Tibial nerve (tissue), 4 donors: ENCODE data around the gene NCK2. TPM values are rescaled to one million over a fixed set of nuclear protein-coding genes. Genes with fewer than 3 reads are reported as not detected.

ENCODE experiments used
- DNase-seq, 2 donors: peaks; one replicate each; pipeline ENCODE4 v3.0.0-alpha.2; 2019; ENCODE audit warnings: low spot score in 2 of 2
- H3K27ac ChIP-seq, 4 donors: fragments of 200-600 bp; sonication (generic) in 3 of 4; one replicate each; pipeline ENCODE4 v1.5.1; 2017 to 2019; ENCODE audit warnings: mild to moderate bottlenecking in 1 of 4
- H3K27me3 ChIP-seq, 2 donors: fragments of 200-600 bp; sonication (generic) in 1 of 2; one replicate each; pipeline versions ENCODE4 v1.5.1 to v1.6.0; 2017 to 2019
- H3K36me3 ChIP-seq, 3 donors: fragments of 200-600 bp; sonication (generic); one replicate each; pipeline ENCODE4 v1.5.1; 2018 to 2019
- H3K4me1 ChIP-seq, 4 donors: fragments of 200-600 bp; sonication (generic) in 3 of 4; one replicate each; pipeline ENCODE4 v1.5.1; 2017 to 2019
- H3K4me3 ChIP-seq, 4 donors: fragments of 200-600 bp; sonication (generic) in 3 of 4; one replicate each; pipeline ENCODE4 v1.5.1; 2017 to 2019; ENCODE audit warnings: mild to moderate bottlenecking in 1 of 4, moderate library complexity in 1 of 4
- H3K9me3 ChIP-seq, 4 donors: fragments of 200-600 bp; sonication (generic) in 3 of 4; one replicate each; pipeline ENCODE4 v1.5.1; 2017 to 2019
- CTCF ChIP-seq, 5 experiments: fragments of 200-600 bp in 3 of 5; fragments of 450-650 bp in 2 of 5; sonication (generic) in 3 of 5; IDR thresholded peaks; one replicate each; pipeline ENCODE4 v1.5.1; 2016 to 2019; ENCODE audit warnings: antibody characterized with exemption in 5 of 5, mild to moderate bottlenecking in 3 of 5, moderate library complexity in 2 of 5
- EP300 ChIP-seq, 2 donors: sonication (generic); formaldehyde crosslinking; IDR thresholded peaks; one replicate each; pipeline ENCODE4 v1.6.1; 2017; ENCODE audit warnings: antibody characterized with exemption in 2 of 2, mild to moderate bottlenecking in 1 of 2
- POLR2A ChIP-seq, 2 donors: fragments of 450-650 bp; IDR thresholded peaks; one replicate each; pipeline ENCODE4 v1.6.1; 2017; ENCODE audit warnings: antibody characterized with exemption in 2 of 2, mild to moderate bottlenecking in 2 of 2, moderate library complexity in 2 of 2
- WGBS, 2 donors: methylation state at CpG; one replicate each; pipeline ENCODE4 v1.1.5; 2018; 5-methylcytosine and 5-hydroxymethylcytosine counted together
- total RNA-seq, 4 donors: library from RNA; depleted of rRNA; stranded (reverse); fragments of >200 nt; gene quantifications; one replicate each; pipeline ENCODE4 v1.1.0, GENCODE V29; 2016

Gene NCK2
- total RNA-seq, 4 donors from 2014 or later, result 22.6 to 35.9 (median 28.1) TPM

DNA sequence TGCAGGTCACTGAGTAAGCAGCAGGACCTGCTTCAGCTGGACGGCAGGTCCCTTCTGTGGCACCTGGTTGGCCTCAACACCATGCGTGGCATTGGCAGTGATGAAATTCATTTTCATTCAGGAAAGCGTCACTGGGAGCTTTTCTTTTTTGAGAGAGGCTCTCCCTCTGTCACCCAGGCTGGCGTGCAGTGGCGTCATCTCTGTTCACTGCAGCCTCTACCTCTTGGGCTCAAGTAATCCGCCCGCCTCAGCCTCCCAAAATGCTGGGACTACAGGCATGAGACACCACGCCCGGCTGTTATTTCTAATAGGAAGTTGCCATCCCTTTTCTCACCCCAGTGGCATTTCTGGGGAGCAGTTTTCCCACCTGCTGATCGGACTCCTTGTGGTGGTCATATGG, 39.3 kb downstream of the NCK2 start:
- H3K9me3 ChIP-seq, result no peaks in the 10 kb centered on the region
- H3K4me3 ChIP-seq, result no peak overlapping the region
- no peak overlapping the region for H3K27ac ChIP-seq
- DNase-seq, result no peak
- 87 to 96% methylated on average over 10 of the region's 10 CpGs for WGBS, 2 donors
- H3K36me3 ChIP-seq, result no peaks in the 10 kb centered on the region
- TF ChIP-seq POLR2A (IDR thresholded peaks at IDR 0.05) (no peak), EP300 (IDR thresholded peaks at IDR 0.05) (no peak)
- no peaks in the 10 kb centered on the region for H3K27me3 ChIP-seq
- H3K4me1 ChIP-seq, result peaks cover 0 to 34% (median 19%) of the 10 kb centered on the region in 4 donors

DNA sequence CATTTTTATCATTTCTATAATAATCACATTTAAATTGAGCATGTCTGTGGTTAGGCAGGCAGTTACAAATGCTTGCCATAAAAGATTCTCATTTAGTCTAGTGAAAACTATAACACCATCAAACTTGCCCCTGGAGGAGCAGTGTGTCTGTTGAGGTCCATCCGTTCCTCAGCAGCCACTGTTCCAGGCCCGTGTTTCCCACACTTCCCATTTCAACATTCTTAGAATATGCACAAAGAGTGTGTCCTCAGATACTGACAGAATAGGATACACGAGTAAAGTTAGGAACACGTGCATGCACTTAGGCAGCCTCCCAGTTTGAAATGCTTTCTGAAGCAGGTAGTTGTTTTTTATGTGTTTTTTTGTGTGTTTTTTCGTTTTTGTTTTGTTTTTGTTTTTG, 39.9 kb downstream of the NCK2 start:
- TF ChIP-seq CTCF (IDR thresholded peaks at IDR 0.05) (no peak), EP300 (IDR thresholded peaks at IDR 0.05) (no peak), POLR2A (IDR thresholded peaks at IDR 0.05) (no peak)
- no peaks in the 10 kb centered on the region for H3K9me3 ChIP-seq
- 59 to 63% methylated on average over 5 of the region's 5 CpGs for WGBS, 2 donors
- no peak overlapping the region for H3K4me3 ChIP-seq
- no peaks in the 10 kb centered on the region for H3K36me3 ChIP-seq
- H3K27ac ChIP-seq, result no peak overlapping the region
- no peaks in the 10 kb centered on the region for H3K27me3 ChIP-seq
- H3K4me1 ChIP-seq, result peaks cover 0 to 36% (median 21%) of the 10 kb centered on the region in 4 donors
- DNase-seq, result no peak

- Histone ChIP-seq H3K36me3 (no peaks in the 10 kb centered on the region), H3K4me1 (peaks cover 0 to 43% (median 27%) of the 10 kb centered on the region in 4 donors), H3K9me3 (no peaks in the 10 kb centered on the region), H3K27ac (no peak overlapping the region), H3K27me3 (no peaks in the 10 kb centered on the region), H3K4me3 (no peak overlapping the region)
- TF ChIP-seq POLR2A (IDR thresholded peaks at IDR 0.05), result no peak
- TF ChIP-seq EP300 (IDR thresholded peaks at IDR 0.05), result no peak
- TF ChIP-seq CTCF (IDR thresholded peaks at IDR 0.05), result no peak
- WGBS, 2 donors, result 88 to 91% methylated on average over 17 of the region's 17 CpGs
- DNase-seq, result no peak
Observed at GRCh38 chr2:105785095-105785847, 40.6 kb downstream of the NCK2 start.

DNA sequence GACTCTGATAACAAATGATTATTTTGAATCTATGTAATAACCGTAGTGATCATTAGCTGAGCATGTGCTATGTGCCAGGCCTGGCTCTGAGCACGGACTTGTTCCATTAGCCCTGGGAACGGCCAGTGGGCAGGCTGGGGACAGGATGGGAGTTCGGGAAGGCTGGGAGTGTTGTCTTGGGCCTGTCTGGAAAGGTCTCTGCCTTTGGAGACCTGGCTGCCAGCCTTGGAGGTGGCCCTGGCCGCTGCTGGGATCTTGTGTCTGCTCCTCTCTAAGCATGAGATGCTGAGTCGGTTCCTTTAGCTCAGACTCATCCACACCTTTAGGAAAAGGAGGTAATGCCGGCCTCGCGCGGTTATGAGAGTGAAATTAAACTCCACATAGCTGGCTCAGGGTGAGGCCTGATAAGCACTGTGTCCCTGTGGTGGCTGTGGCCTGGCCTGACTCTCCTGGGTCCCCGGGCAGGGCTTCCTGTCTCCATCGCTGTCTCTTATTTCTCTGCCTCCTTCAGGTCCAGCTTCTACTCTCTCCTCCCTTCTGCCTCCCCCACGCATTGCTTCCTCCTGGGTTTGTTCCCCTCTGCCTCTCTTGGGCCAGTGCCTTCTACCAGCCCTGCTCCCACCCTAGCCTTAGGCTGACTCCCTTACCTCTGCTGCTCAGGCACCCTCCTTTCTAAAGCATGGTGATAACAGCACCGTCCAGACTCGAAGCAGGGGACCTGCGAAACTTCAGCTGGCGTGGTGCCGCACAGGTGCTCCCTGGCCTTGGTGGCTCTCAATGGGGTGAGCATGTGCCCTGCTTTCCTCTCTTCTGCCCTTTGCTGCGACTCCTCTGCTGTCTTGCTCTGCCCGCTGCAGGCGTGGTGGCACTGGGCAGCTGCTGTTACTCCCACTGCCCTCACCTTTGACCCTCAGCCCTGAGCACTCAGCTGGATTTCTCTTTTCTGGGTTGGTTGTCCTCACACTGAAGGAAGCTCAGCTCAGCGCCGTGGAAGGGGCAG, 41.8 kb downstream of the NCK2 start:
- Histone ChIP-seq H3K4me1 (peaks cover 0 to 51% (median 37%) of the 10 kb centered on the region in 4 donors), H3K4me3 (no peak overlapping the region), H3K27me3 (no peaks in the 10 kb centered on the region), H3K9me3 (no peaks in the 10 kb centered on the region), H3K36me3 (no peaks in the 10 kb centered on the region), H3K27ac (peak overlapping the region in 1 of 4 donors; percentile 16)
- no peak for TF ChIP-seq CTCF (IDR thresholded peaks at IDR 0.05)
- TF ChIP-seq EP300 (IDR thresholded peaks at IDR 0.05), result no peak
- TF ChIP-seq POLR2A (IDR thresholded peaks at IDR 0.05), result no peak
- WGBS, 2 donors, result 85 to 89% methylated on average over 22 to 23 of the region's 23 CpGs
- no peak for DNase-seq

DNA sequence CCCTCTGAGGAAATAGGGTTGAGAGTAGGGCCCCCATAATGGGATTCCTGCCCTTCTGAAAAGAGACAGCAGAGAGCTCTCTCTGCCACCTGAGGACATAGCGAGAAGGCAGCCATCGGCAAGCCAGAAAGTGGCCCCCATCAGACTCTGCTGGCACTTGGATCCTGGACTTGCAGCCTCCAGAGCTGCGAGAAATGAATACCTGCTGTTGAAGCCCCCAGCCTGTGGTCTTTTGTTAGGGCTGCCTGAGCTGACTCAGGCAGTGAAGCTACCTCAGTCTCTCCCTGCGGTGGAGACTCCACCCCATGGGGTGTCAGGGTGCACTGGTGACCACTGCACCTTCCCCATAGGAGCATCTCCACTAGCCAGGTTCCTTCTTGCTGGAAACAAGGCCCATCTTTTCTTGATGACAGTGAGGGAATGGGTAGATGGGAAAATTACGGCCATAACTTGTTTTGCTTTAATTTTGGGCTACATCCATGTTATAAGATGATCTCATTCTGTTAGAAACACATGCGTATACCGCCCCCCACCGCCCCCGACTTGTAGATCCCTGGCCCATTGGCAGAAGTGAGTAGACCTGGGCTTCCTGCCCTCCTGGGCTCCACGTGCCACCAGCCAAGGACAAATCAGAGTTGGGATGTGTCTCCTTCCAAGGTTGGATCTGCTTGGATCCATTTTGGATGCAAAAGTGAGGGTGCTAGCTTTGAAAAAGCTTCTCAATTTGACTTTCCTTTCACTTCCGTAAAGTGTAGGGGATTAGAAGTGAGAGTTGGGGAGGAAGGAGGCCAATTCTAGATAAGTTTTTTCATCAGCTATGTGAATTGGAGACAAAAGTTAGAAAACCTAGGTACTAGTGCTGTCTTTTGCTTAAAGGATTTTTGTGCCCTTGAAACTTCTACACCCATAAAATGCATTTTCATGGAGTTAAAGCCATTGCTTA, 42.9 kb downstream of the NCK2 start:
- Histone ChIP-seq H3K36me3 (no peaks in the 10 kb centered on the region), H3K27ac (peak overlapping the region in 1 of 4 donors; percentile 36), H3K4me1 (peaks cover 0 to 59% (median 37%) of the 10 kb centered on the region in 4 donors), H3K27me3 (no peaks in the 10 kb centered on the region), H3K9me3 (no peaks in the 10 kb centered on the region), H3K4me3 (no peak overlapping the region)
- no peak for DNase-seq
- WGBS, 2 donors, result 82 to 87% methylated on average over 10 to 11 of the region's 11 CpGs
- no peak for TF ChIP-seq EP300 (IDR thresholded peaks at IDR 0.05)
- TF ChIP-seq POLR2A (IDR thresholded peaks at IDR 0.05), result no peak
- no peak for TF ChIP-seq CTCF (IDR thresholded peaks at IDR 0.05)
